Measurements from ENCODE around the gene UPP2. TPM values are rescaled to one million over a fixed set of nuclear protein-coding genes. Genes with fewer than 3 reads are reported as not detected.

UPP2 gene
- total RNA-seq, 1 donor from 2014 or later: not detected

- H3K9me3 Mint-ChIP-seq (ENCODE audit: unreplicated experiment): peaks cover 2% of the 10 kb centered on the region
- H3K27me3 Mint-ChIP-seq (ENCODE audit: unreplicated experiment): no peaks in the 10 kb centered on the region
- H3K27ac Mint-ChIP-seq (ENCODE audit: unreplicated experiment): no peak overlapping the region
- peaks cover 10% of the 10 kb centered on the region for H3K36me3 Mint-ChIP-seq (ENCODE audit: unreplicated experiment)
- no peak for TF ChIP-seq CTCF (IDR thresholded peaks at IDR 0.05; ENCODE audit: partially characterized antibody, unreplicated experiment)
- no peak for DNase-seq
- H3K4me3 Mint-ChIP-seq (ENCODE audit: unreplicated experiment): no peak overlapping the region
- H3K4me1 Mint-ChIP-seq (ENCODE audit: low read depth, unreplicated experiment): no peaks in the 10 kb centered on the region
These were observed 22.0 kb upstream of the UPP2 start for GRCh38 chr2:158079672-158080071.

- DNase-seq: no peak
- Mint-ChIP-seq H3K36me3 (ENCODE audit: unreplicated experiment) (peaks cover 13% of the 10 kb centered on the region), H3K4me3 (ENCODE audit: unreplicated experiment) (no peak overlapping the region), H3K27me3 (ENCODE audit: unreplicated experiment) (no peaks in the 10 kb centered on the region), H3K4me1 (ENCODE audit: low read depth, unreplicated experiment) (no peaks in the 10 kb centered on the region), H3K9me3 (ENCODE audit: unreplicated experiment) (peaks cover 8% of the 10 kb centered on the region), H3K27ac (ENCODE audit: unreplicated experiment) (no peak overlapping the region)
- TF ChIP-seq CTCF (IDR thresholded peaks at IDR 0.05; ENCODE audit: partially characterized antibody, unreplicated experiment): no peak
These were observed 13.6 kb upstream of the UPP2 start for GRCh38 chr2:158088093-158088492.

GRCh38 chr2:158089322-158089721 lies 12.4 kb upstream of the UPP2 start:
- H3K4me3 Mint-ChIP-seq (ENCODE audit: unreplicated experiment): no peak overlapping the region
- DNase-seq: no peak
- no peaks in the 10 kb centered on the region for H3K27me3 Mint-ChIP-seq (ENCODE audit: unreplicated experiment)
- H3K36me3 Mint-ChIP-seq (ENCODE audit: unreplicated experiment): peaks cover 13% of the 10 kb centered on the region
- peaks cover 8% of the 10 kb centered on the region for H3K9me3 Mint-ChIP-seq (ENCODE audit: unreplicated experiment)
- no peaks in the 10 kb centered on the region for H3K4me1 Mint-ChIP-seq (ENCODE audit: low read depth, unreplicated experiment)
- no peak overlapping the region for H3K27ac Mint-ChIP-seq (ENCODE audit: unreplicated experiment)
- TF ChIP-seq CTCF (IDR thresholded peaks at IDR 0.05; ENCODE audit: partially characterized antibody, unreplicated experiment): no peak

- Mint-ChIP-seq H3K4me3 (ENCODE audit: unreplicated experiment) (no peak overlapping the region), H3K27me3 (ENCODE audit: unreplicated experiment) (no peaks in the 10 kb centered on the region), H3K36me3 (ENCODE audit: unreplicated experiment) (peaks cover 13% of the 10 kb centered on the region), H3K27ac (ENCODE audit: unreplicated experiment) (no peak overlapping the region), H3K4me1 (ENCODE audit: low read depth, unreplicated experiment) (no peaks in the 10 kb centered on the region), H3K9me3 (ENCODE audit: unreplicated experiment) (peaks cover 8% of the 10 kb centered on the region)
- no peak for DNase-seq
- TF ChIP-seq CTCF (IDR thresholded peaks at IDR 0.05; ENCODE audit: partially characterized antibody, unreplicated experiment): no peak
These were observed 10.0 kb upstream of the UPP2 start for GRCh38 chr2:158091647-158092046.

- TF ChIP-seq CTCF (IDR thresholded peaks at IDR 0.05; ENCODE audit: partially characterized antibody, unreplicated experiment): no peak
- Mint-ChIP-seq H3K4me1 (ENCODE audit: low read depth, unreplicated experiment) (peaks cover 6% of the 10 kb centered on the region), H3K27me3 (ENCODE audit: unreplicated experiment) (no peaks in the 10 kb centered on the region), H3K27ac (ENCODE audit: unreplicated experiment) (no peak overlapping the region), H3K36me3 (ENCODE audit: unreplicated experiment) (peaks cover 3% of the 10 kb centered on the region), H3K4me3 (ENCODE audit: unreplicated experiment) (no peak overlapping the region), H3K9me3 (ENCODE audit: unreplicated experiment) (no peaks in the 10 kb centered on the region)
- no peak for DNase-seq
These were observed 7.1 kb upstream of the UPP2 start for GRCh38 chr2:158094487-158095092.
